SK-N-SH treated with all-trans-retinoic acid at 6 μM for 48 hours (cell line): ENCODE measurements around the gene METRNL.

Source experiments
- ATAC-seq: fragments of 200-7000 bp; cut with Tn5 transposase; 3 replicates; pipeline ENCODE4 v1.9.1; 2020; ENCODE audit warnings: mild to moderate bottlenecking, moderate library complexity
- ARNTL ChIP-seq: fragments of 450-650 bp; formaldehyde crosslinking; IDR thresholded peaks from 2 replicates; pipeline ENCODE4 v1.5.0; 2020; ENCODE audit warnings: low read depth, mild to moderate bottlenecking, moderate library complexity, borderline replicate concordance
- BACH2 ChIP-seq: fragments of 250-450 bp; sonication (Bioruptor Pico); IDR thresholded peaks from 2 replicates; pipeline ENCODE4 v1.9.0; 2021; ENCODE audit warnings: mild to moderate bottlenecking, borderline replicate concordance
- CREB5 ChIP-seq: fragments of 250-450 bp; sonication (Bioruptor Pico); IDR thresholded peaks from 2 replicates; pipeline ENCODE4 v1.5.1; 2020; ENCODE audit warnings: low read depth, mild to moderate bottlenecking, moderate library complexity
- CSDC2 ChIP-seq: fragments of 250-450 bp; sonication (Bioruptor Pico); IDR thresholded peaks from 2 replicates; pipeline ENCODE4 v1.5.0; 2020; ENCODE audit warnings: mild to moderate bottlenecking, moderate library complexity
- CSRNP3 ChIP-seq: fragments of 250-450 bp; sonication (Bioruptor Pico); IDR thresholded peaks from 2 replicates; pipeline ENCODE4 v1.5.1; 2021; ENCODE audit warnings: mild to moderate bottlenecking, moderate library complexity
- ESRRG ChIP-seq: fragments of 250-450 bp; sonication (Bioruptor Pico); IDR thresholded peaks from 2 replicates; pipeline ENCODE4 v1.6.1; 2021; ENCODE audit warnings: mild to moderate bottlenecking
- GLIS3 ChIP-seq: fragments of 250-450 bp; sonication (Bioruptor Pico); IDR thresholded peaks from 2 replicates; pipeline ENCODE4 v1.5.0; 2020; ENCODE audit warnings: mild to moderate bottlenecking, moderate library complexity
- ISL1 ChIP-seq: fragments of 250-450 bp; sonication (Bioruptor Pico); IDR thresholded peaks from 2 replicates; pipeline ENCODE4 v2.1.2; 2022; ENCODE audit warnings: mild to moderate bottlenecking, moderate library complexity
- OSR1 ChIP-seq: fragments of 250-450 bp; sonication (Bioruptor Pico); IDR thresholded peaks from 2 replicates; pipeline ENCODE4 v1.8.0; 2022; ENCODE audit warnings: moderate library complexity, mild to moderate bottlenecking, inconsistent platforms
- PATZ1 ChIP-seq: fragments of 250-450 bp; sonication (Bioruptor Pico); IDR thresholded peaks from 2 replicates; pipeline ENCODE4 v1.8.0; 2020; ENCODE audit warnings: mild to moderate bottlenecking, moderate library complexity, borderline replicate concordance
- PPARA ChIP-seq: fragments of 250-450 bp; sonication (Bioruptor Pico); IDR thresholded peaks from 2 replicates; pipeline ENCODE4 v1.5.0; 2020; ENCODE audit warnings: mild to moderate bottlenecking, borderline replicate concordance
- RARB ChIP-seq: fragments of 250-450 bp; sonication (Bioruptor Pico); IDR thresholded peaks from 2 replicates; pipeline ENCODE4 v1.8.0; 2021; ENCODE audit warnings: mild to moderate bottlenecking, moderate library complexity
- SNAI2 ChIP-seq: fragments of 250-450 bp; sonication (Bioruptor Pico); IDR thresholded peaks from 2 replicates; pipeline ENCODE4 v1.5.0; 2020; ENCODE audit warnings: mild to moderate bottlenecking, moderate library complexity
- TCF4 ChIP-seq: fragments of 250-450 bp; sonication (Bioruptor Pico); IDR thresholded peaks from 2 replicates; pipeline ENCODE4 v1.8.0; 2021; ENCODE audit warnings: mild to moderate bottlenecking, moderate library complexity, borderline replicate concordance
- TOX ChIP-seq: fragments of 250-450 bp; sonication (Bioruptor Pico); IDR thresholded peaks from 2 replicates; pipeline ENCODE4 v1.8.0; 2021; ENCODE audit warnings: mild to moderate bottlenecking, moderate library complexity, borderline replicate concordance
- ZC3H10 ChIP-seq: fragments of 250-450 bp; sonication (Bioruptor Pico); IDR thresholded peaks from 2 replicates; pipeline ENCODE4 v1.5.1; 2021; ENCODE audit warnings: mild to moderate bottlenecking, moderate library complexity
- ZFP3 ChIP-seq: fragments of 250-450 bp; sonication (Bioruptor Pico); IDR thresholded peaks from 2 replicates; pipeline ENCODE4 v1.5.0; 2020; ENCODE audit warnings: mild to moderate bottlenecking, moderate library complexity
- ZFP30 ChIP-seq: fragments of 450-650 bp; formaldehyde crosslinking; IDR thresholded peaks from 2 replicates; pipeline ENCODE4 v1.5.0; 2022; ENCODE audit warnings: mild to moderate bottlenecking, moderate library complexity
- ZNF565 ChIP-seq: fragments of 450-650 bp; formaldehyde crosslinking; conservative IDR thresholded peaks from 2 replicates; pipeline ENCODE4 v1.5.0; 2020; ENCODE audit warnings: low read depth, mild to moderate bottlenecking, moderate library complexity
- ZNF70 ChIP-seq: fragments of 450-650 bp; formaldehyde crosslinking; IDR thresholded peaks from 2 replicates; pipeline ENCODE4 v1.5.0; 2020; ENCODE audit warnings: mild to moderate bottlenecking, moderate library complexity
- ZNF8 ChIP-seq: fragments of 450-650 bp; formaldehyde crosslinking; IDR thresholded peaks from 2 replicates; pipeline ENCODE4 v1.5.0; 2020; ENCODE audit warnings: mild to moderate bottlenecking, moderate library complexity
- TF ChIP-seq, protein P1 (sequence below): fragments of 250-450 bp; sonication (Bioruptor Pico); IDR thresholded peaks from 2 replicates; pipeline ENCODE4 v1.5.0; 2020; ENCODE audit warnings: mild to moderate bottlenecking, moderate library complexity

The METRNL gene

GRCh38 chr17:83053021-83053681 is 26.3 kb upstream of the METRNL start:
- no peak for ATAC-seq
- TF ChIP-seq SNAI2 (CRISPR knock-in tag) (no peak), ARNTL (CRISPR knock-in tag) (no peak), ISL1 (CRISPR knock-in tag) (no peak), ZFP30 (CRISPR knock-in tag) (no peak), ZNF70 (CRISPR knock-in tag) (no peak), TOX (CRISPR knock-in tag) (no peak), CREB5 (CRISPR knock-in tag) (no peak), ZNF565 (CRISPR knock-in tag) (no peak), ZNF8 (CRISPR knock-in tag) (no peak), ZC3H10 (CRISPR knock-in tag) (no peak), OSR1 (CRISPR knock-in tag) (no peak), ZFP3 (CRISPR knock-in tag) (no peak), RARB (CRISPR knock-in tag) (no peak), BACH2 (CRISPR knock-in tag) (no peak), PPARA (CRISPR knock-in tag) (no peak), PATZ1 (CRISPR knock-in tag) (no peak)

- TF ChIP-seq ARNTL (CRISPR knock-in tag): no peak
- no peak for TF ChIP-seq CREB5 (CRISPR knock-in tag)
- no peak for TF ChIP-seq CSRNP3 (CRISPR knock-in tag)
- no peak for TF ChIP-seq SNAI2 (CRISPR knock-in tag)
- TF ChIP-seq GLIS3: no peak
- TF ChIP-seq PPARA (CRISPR knock-in tag): no peak
- no peak for TF ChIP-seq RARB (CRISPR knock-in tag)
- TF ChIP-seq PATZ1 (CRISPR knock-in tag): no peak
- no peak for TF ChIP-seq TCF4 (CRISPR knock-in tag)
- no peak for TF ChIP-seq ESRRG (CRISPR knock-in tag)
- TF ChIP-seq, protein P1, sequence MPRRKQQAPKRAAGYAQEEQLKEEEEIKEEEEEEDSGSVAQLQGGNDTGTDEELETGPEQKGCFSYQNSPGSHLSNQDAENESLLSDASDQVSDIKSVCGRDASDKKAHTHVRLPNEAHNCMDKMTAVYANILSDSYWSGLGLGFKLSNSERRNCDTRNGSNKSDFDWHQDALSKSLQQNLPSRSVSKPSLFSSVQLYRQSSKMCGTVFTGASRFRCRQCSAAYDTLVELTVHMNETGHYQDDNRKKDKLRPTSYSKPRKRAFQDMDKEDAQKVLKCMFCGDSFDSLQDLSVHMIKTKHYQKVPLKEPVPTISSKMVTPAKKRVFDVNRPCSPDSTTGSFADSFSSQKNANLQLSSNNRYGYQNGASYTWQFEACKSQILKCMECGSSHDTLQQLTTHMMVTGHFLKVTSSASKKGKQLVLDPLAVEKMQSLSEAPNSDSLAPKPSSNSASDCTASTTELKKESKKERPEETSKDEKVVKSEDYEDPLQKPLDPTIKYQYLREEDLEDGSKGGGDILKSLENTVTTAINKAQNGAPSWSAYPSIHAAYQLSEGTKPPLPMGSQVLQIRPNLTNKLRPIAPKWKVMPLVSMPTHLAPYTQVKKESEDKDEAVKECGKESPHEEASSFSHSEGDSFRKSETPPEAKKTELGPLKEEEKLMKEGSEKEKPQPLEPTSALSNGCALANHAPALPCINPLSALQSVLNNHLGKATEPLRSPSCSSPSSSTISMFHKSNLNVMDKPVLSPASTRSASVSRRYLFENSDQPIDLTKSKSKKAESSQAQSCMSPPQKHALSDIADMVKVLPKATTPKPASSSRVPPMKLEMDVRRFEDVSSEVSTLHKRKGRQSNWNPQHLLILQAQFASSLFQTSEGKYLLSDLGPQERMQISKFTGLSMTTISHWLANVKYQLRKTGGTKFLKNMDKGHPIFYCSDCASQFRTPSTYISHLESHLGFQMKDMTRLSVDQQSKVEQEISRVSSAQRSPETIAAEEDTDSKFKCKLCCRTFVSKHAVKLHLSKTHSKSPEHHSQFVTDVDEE (CRISPR knock-in tag): no peak
- TF ChIP-seq CSDC2 (CRISPR knock-in tag): no peak
- no peak for TF ChIP-seq ISL1 (CRISPR knock-in tag)
- ATAC-seq: no peak
Measured at GRCh38 chr17:83053739-83054451, 25.5 kb upstream of the METRNL start.
